ENCODE results near the gene TNKS1BP1. TPM values are rescaled to one million over a fixed set of nuclear protein-coding genes. Genes with fewer than 3 reads are reported as not detected.

The TNKS1BP1 gene
- total RNA-seq, 1 experiment from 2014 or later, result 120 TPM

GRCh38 chr11:57302489-57302888 lies 22.3 kb downstream of the TNKS1BP1 start:
- intact Hi-C loops (cut with micrococcal nuclease; ENCODE audit: unreplicated experiment), result no loop called here
- Mint-ChIP-seq H3K27ac (ENCODE audit: unreplicated experiment) (no peak overlapping the region), H3K9me3 (ENCODE audit: unreplicated experiment) (no peaks in the 10 kb centered on the region), H3K4me1 (ENCODE audit: low read depth, unreplicated experiment) (peaks cover 15% of the 10 kb centered on the region), H3K27me3 (ENCODE audit: insufficient read depth, unreplicated experiment) (no peaks in the 10 kb centered on the region), H3K4me3 (ENCODE audit: unreplicated experiment) (no peak overlapping the region), H3K36me3 (ENCODE audit: insufficient read depth, unreplicated experiment) (peaks cover 90% of the 10 kb centered on the region)
- no peak for DNase-seq
- BruUV-seq (replicated peaks), result no TSS peak
- Histone ChIP-seq H3K36me3 (ENCODE audit: control insufficient read depth, insufficient read depth, low read length) (peaks cover 22% of the 10 kb centered on the region), H3K4me1 (no peaks in the 10 kb centered on the region), H3K27me3 (replicated peaks; ENCODE audit: control insufficient read depth, insufficient read depth, low read length) (no peaks in the 10 kb centered on the region), H3K4me3 (ENCODE audit: low read depth, low read length) (no peak overlapping the region), H3K9me3 (no peaks in the 10 kb centered on the region; the same call in 1 of the 2 replicates)
- CTCF ChIA-PET, result no interaction called here
- POLR2A ChIA-PET, result no interaction called here
- TF ChIP-seq CTCF (IDR thresholded peaks at IDR 0.05; ENCODE audit: insufficient read depth in 1 of 2, low read depth in 1 of 2, low read length in 1 of 2, severe bottlenecking in 1 of 2, unreplicated experiment in 1 of 2), result no peak

GRCh38 chr11:57301711-57302423 lies 22.9 kb downstream of the TNKS1BP1 start:
- Mint-ChIP-seq H3K27me3 (ENCODE audit: insufficient read depth, unreplicated experiment) (no peaks in the 10 kb centered on the region), H3K9me3 (ENCODE audit: unreplicated experiment) (no peaks in the 10 kb centered on the region), H3K36me3 (ENCODE audit: insufficient read depth, unreplicated experiment) (peaks cover 85% of the 10 kb centered on the region), H3K4me1 (ENCODE audit: low read depth, unreplicated experiment) (peaks cover 9% of the 10 kb centered on the region), H3K27ac (ENCODE audit: unreplicated experiment) (no peak overlapping the region), H3K4me3 (ENCODE audit: unreplicated experiment) (no peak overlapping the region)
- no TSS peak for BruUV-seq (replicated peaks)
- Histone ChIP-seq H3K4me1 (peaks cover 2% of the 10 kb centered on the region; the same call in 1 of the 2 replicates), H3K27me3 (replicated peaks; ENCODE audit: control insufficient read depth, insufficient read depth, low read length) (no peaks in the 10 kb centered on the region), H3K36me3 (ENCODE audit: control insufficient read depth, insufficient read depth, low read length) (peaks cover 22% of the 10 kb centered on the region), H3K9me3 (no peaks in the 10 kb centered on the region; the same call in 1 of the 2 replicates), H3K4me3 (ENCODE audit: low read depth, low read length) (no peak overlapping the region)
- CTCF ChIA-PET, result no interaction called here
- no peak for TF ChIP-seq CTCF (IDR thresholded peaks at IDR 0.05; ENCODE audit: insufficient read depth in 1 of 2, low read depth in 1 of 2, low read length in 1 of 2, severe bottlenecking in 1 of 2, unreplicated experiment in 1 of 2)
- intact Hi-C loops (cut with micrococcal nuclease; ENCODE audit: unreplicated experiment), result no loop called here
- POLR2A ChIA-PET, result no interaction called here
- DNase-seq, result no peak

- Mint-ChIP-seq H3K27me3 (ENCODE audit: insufficient read depth, unreplicated experiment) (no peaks in the 10 kb centered on the region), H3K4me3 (ENCODE audit: unreplicated experiment) (no peak overlapping the region), H3K4me1 (ENCODE audit: low read depth, unreplicated experiment) (peaks cover 8% of the 10 kb centered on the region), H3K27ac (ENCODE audit: unreplicated experiment) (no peak overlapping the region), H3K9me3 (ENCODE audit: unreplicated experiment) (no peaks in the 10 kb centered on the region), H3K36me3 (ENCODE audit: insufficient read depth, unreplicated experiment) (peaks cover 84% of the 10 kb centered on the region)
- intact Hi-C loops (cut with micrococcal nuclease; ENCODE audit: unreplicated experiment), result no loop called here
- no peak for TF ChIP-seq CTCF (IDR thresholded peaks at IDR 0.05; ENCODE audit: insufficient read depth in 1 of 2, low read depth in 1 of 2, low read length in 1 of 2, severe bottlenecking in 1 of 2, unreplicated experiment in 1 of 2)
- Histone ChIP-seq H3K27me3 (replicated peaks; ENCODE audit: control insufficient read depth, insufficient read depth, low read length) (no peaks in the 10 kb centered on the region), H3K4me1 (peaks cover 9% of the 10 kb centered on the region; the same call in 1 of the 2 replicates), H3K36me3 (ENCODE audit: control insufficient read depth, insufficient read depth, low read length) (peaks cover 22% of the 10 kb centered on the region), H3K4me3 (ENCODE audit: low read depth, low read length) (no peak overlapping the region), H3K9me3 (no peaks in the 10 kb centered on the region; the same call in 1 of the 2 replicates)
- POLR2A ChIA-PET, result no interaction called here
- no peak for DNase-seq
- CTCF ChIA-PET, result no interaction called here
- BruUV-seq (replicated peaks), result no TSS peak
Observed at GRCh38 chr11:57300785-57301184, 24.0 kb downstream of the TNKS1BP1 start.

Measured in Caco-2 (cell line).